ENCODE results near the gene KDM6A.
"Not testable (repeated sequence)": the region's sequence is repeated elsewhere in the genome, so short reads cannot be mapped to it uniquely, and the experiment has no call there.

Gene KDM6A

GRCh38 chrX:44890247-44890646, 17.3 kb downstream of the KDM6A start:
- DNase-seq, result no peak

GRCh38 chrX:44890687-44891086, 17.7 kb downstream of the KDM6A start:
- DNase-seq, result not testable (repeated sequence)

GRCh38 chrX:44891642-44892041, 18.7 kb downstream of the KDM6A start:
- no peak for DNase-seq

- DNase-seq, result no peak
Measured at GRCh38 chrX:44896876-44897186, 23.8 kb downstream of the KDM6A start.

- DNase-seq, result no peak
Measured at GRCh38 chrX:44897539-44897938, 24.6 kb downstream of the KDM6A start.

- no peak for DNase-seq
Measured at GRCh38 chrX:44898411-44899221, 25.6 kb downstream of the KDM6A start.

GRCh38 chrX:44899946-44900345, 27.0 kb downstream of the KDM6A start:
- no peak for DNase-seq

GRCh38 chrX:44903107-44903506, 30.1 kb downstream of the KDM6A start:
- no peak for DNase-seq

GRCh38 chrX:44903830-44904530, 31.0 kb downstream of the KDM6A start:
- no peak for DNase-seq

GRCh38 chrX:44904542-44905115, 31.6 kb downstream of the KDM6A start:
- DNase-seq, result no peak

GRCh38 chrX:44906041-44906440, 33.1 kb downstream of the KDM6A start:
- DNase-seq, result no peak

- DNase-seq, result no peak
Measured at GRCh38 chrX:44906542-44906941, 33.6 kb downstream of the KDM6A start.

- no peak for DNase-seq
Measured at GRCh38 chrX:44908153-44908552, 35.2 kb downstream of the KDM6A start.

- no peak for DNase-seq
Measured at GRCh38 chrX:44908827-44909226, 35.8 kb downstream of the KDM6A start.

- DNase-seq, result not testable (repeated sequence)
Measured at GRCh38 chrX:44910508-44910907, 37.5 kb downstream of the KDM6A start.

- not testable (repeated sequence) for DNase-seq
Measured at GRCh38 chrX:44911074-44911600, 38.1 kb downstream of the KDM6A start.

- DNase-seq, result no peak
Measured at GRCh38 chrX:44913656-44914531, 40.9 kb downstream of the KDM6A start.

- no peak for DNase-seq
Measured at GRCh38 chrX:44914532-44915198, 41.7 kb downstream of the KDM6A start.

- DNase-seq, result no peak
Measured at GRCh38 chrX:44915361-44915868, 42.4 kb downstream of the KDM6A start.

GRCh38 chrX:44918722-44919121, 45.7 kb downstream of the KDM6A start:
- DNase-seq, result no peak

- no peak for DNase-seq
Measured at GRCh38 chrX:44922980-44923379, 50.0 kb downstream of the KDM6A start.

GRCh38 chrX:44927398-44927797, 54.4 kb downstream of the KDM6A start:
- no peak for DNase-seq

All from stimulated activated CD4-positive, alpha-beta T cell treated with anti-CD3 and anti-CD28 coated beads, Interleukin-4, amount 100 ng/mL, for 1 hour (primary cell).